ENCODE results near the gene TRAF6. TPM values are rescaled to one million over a fixed set of nuclear protein-coding genes. Genes with fewer than 3 reads are reported as not detected.
A peak's percentile ranks its signal among the peaks of the same experiment; 100 is the strongest.

The TRAF6 gene
- total and polyA plus RNA-seq, 2 of the 13 experiments (the other 11 are each of a cell fraction or from before 2014, with no cell fraction given) = 3.3 to 5.9 TPM

DNA sequence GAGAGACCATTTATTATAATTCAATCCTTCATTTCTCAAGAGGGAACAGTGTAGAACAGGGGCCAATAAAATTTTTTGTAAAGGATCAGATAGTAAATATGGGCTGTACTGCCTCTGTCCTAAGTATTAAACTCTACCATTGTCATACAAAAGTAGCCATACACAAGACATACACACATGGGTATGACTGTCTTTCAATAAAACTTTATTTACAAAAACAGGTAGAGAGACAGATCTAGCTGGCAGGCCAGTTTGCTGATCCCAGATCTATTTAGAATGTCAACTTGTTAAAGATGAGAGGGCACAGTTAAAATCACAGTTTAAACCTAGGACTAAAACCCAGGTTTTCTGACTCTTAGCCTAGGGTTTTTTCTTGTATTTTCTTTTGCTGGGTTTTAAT is 16.7 kb downstream of the TRAF6 start:
- Histone ChIP-seq H3K4me1 (ENCODE audit: insufficient read depth, low read length) (no peaks in the 10 kb centered on the region), H3K27me3 (ENCODE audit: control insufficient read depth in 1 of 2, insufficient read depth in 2 of 2, low read length in 2 of 2) (no peaks in the 10 kb centered on the region), H3K27ac (ENCODE audit: extremely low read length, insufficient read depth, low read length) (no peak overlapping the region), H2AFZ (ENCODE audit: low read length) (no peak overlapping the region), H3K36me3 (replicated peaks in 1 of 2; ENCODE audit: control insufficient read depth in 1 of 2, insufficient read depth in 2 of 2, low read length in 2 of 2) (peaks cover 18 to 45% of the 10 kb centered on the region in 2 experiments), H3K79me2 (ENCODE audit: insufficient read depth, low read length) (no peaks in the 10 kb centered on the region), H3K9ac (ENCODE audit: insufficient read depth, low read depth, low read length) (no peak overlapping the region), H4K20me1 (ENCODE audit: insufficient read depth, low read length) (0 out of 2 replicates have a peak, but pooled peaks cover 3% of the 10 kb centered on the region), H3K4me2 (ENCODE audit: low read depth, low read length) (no peak overlapping the region), H3K4me3 (replicated peaks in 1 of 3; ENCODE audit: insufficient read depth in 1 of 3, low read depth in 2 of 3, low read length in 3 of 3) (no peak overlapping the region), H3K9me3 (ENCODE audit: low read length) (no peaks in the 10 kb centered on the region)
- intact Hi-C loops (cut with micrococcal nuclease; ENCODE audit: unreplicated experiment) = no loop called here
- BruUV-seq (replicated peaks) = no TSS peak
- POLR2A ChIA-PET = interaction anchor here (1.0 kb wide), 1 partner anchor 17 kb away, joined by 3 read pairs; the partner anchor contains the start of gene TRAF6
- peak; percentile 64 for TF ChIP-seq ZBTB40 (IDR thresholded peaks at IDR 0.05)
- peak; percentile 88; the same call in 1 of the 2 replicates for TF ChIP-seq ZBTB40 (CRISPR knock-in tag; IDR thresholded peaks at IDR 0.05)
- TF ChIP-seq NR1H2 (CRISPR knock-in tag; IDR thresholded peaks at IDR 0.05; ENCODE audit: borderline replicate concordance, low read depth) = no peak
- no peak for TF ChIP-seq RFXANK (CRISPR knock-in tag; IDR thresholded peaks at IDR 0.05)
- no peak for TF ChIP-seq ZNF839 (CRISPR knock-in tag; IDR thresholded peaks at IDR 0.05; ENCODE audit: borderline replicate concordance)
- TF ChIP-seq SOX13 (IDR thresholded peaks at IDR 0.05) = no peak
- TF ChIP-seq SOX13 (CRISPR knock-in tag; conservative IDR thresholded peaks at IDR 0.05 in 1 of 2, IDR thresholded peaks at IDR 0.05 in 1 of 2) = no peak
- TF ChIP-seq ZSCAN30 (CRISPR knock-in tag; IDR thresholded peaks at IDR 0.05) = no peak
- no peak for TF ChIP-seq RXRA (CRISPR knock-in tag; IDR thresholded peaks at IDR 0.05)
- FAIRE-seq (no peak), ATAC-seq (no peak), DNase-seq (ENCODE audit: low spot score) (no peak)
- CTCF ChIA-PET (ENCODE audit: low intra/inter-chr PET ratio, low total read pairs) = interaction anchor here (2.1 kb wide), 1 partner anchor 187 kb away, joined by 18 read pairs; no protein-coding TSS in a partner anchor
- in situ Hi-C loops (cut with HindIII; ENCODE audit: extremely low pct_ligation_motif_present, low pct_unique_long_range_greater_than_20kb) = loop anchor here (10.0 to 25.0 kb wide), 2 partner anchors 59 to 881 kb away; partner anchors contain the start of gene FJX1

Data from HepG2 (cell line).